Measurements from ENCODE around the gene EFR3B. TPM values are rescaled to one million over a fixed set of nuclear protein-coding genes. Genes with fewer than 3 reads are reported as not detected.
"Not testable (repeated sequence)": the region's sequence is repeated elsewhere in the genome, so short reads cannot be mapped to it uniquely, and the experiment has no call there.

EFR3B gene
- total RNA-seq (under 1 TPM in 3 of 5 donors, not detected in 2; 0.09 to 0.10 (median 0.09) TPM), total RNA-seq (0.06 to 5.0 (median 0.35) reads per million in 29 experiments)
- total RNA-seq (2013) = 0.04 TPM

- H3K4me1 ChIP-seq (ENCODE audit: control insufficient read depth in 1 of 2, extremely low read depth in 1 of 2, insufficient read depth in 2 of 2, low read length in 2 of 2) = peaks cover 2 to 22% of the 10 kb centered on the region in 2 experiments
- CTCF ChIA-PET = interaction anchor here (0.6 to 1.6 kb wide), 4 partner anchors 66 to 921 kb away, joined by 3 to 10 read pairs (median 4); no protein-coding TSS in a partner anchor
- H3K36me3 ChIP-seq (ENCODE audit: control insufficient read depth in 2 of 2, extremely low read depth in 1 of 2, insufficient read depth in 1 of 2, low read length in 1 of 2) = no peaks in the 10 kb centered on the region
- H3K27me3 ChIP-seq (replicated peaks in 1 of 2; ENCODE audit: control insufficient read depth in 2 of 2, extremely low read depth in 1 of 2, insufficient read depth in 2 of 2, low read length in 1 of 2) = peaks cover 2 to 47% of the 10 kb centered on the region in 2 experiments
- under 1% methylated on average over 44 of the region's 54 CpGs for WGBS (ENCODE audit: insufficient coverage)
- H3K9me3 Mint-ChIP-seq = no peaks in the 10 kb centered on the region
- DNase-seq (peak; percentile 70 to 94 (median 85)), ATAC-seq (replicated peaks in 1 of 4) (peak; percentile 95 to 97 (median 96))
- peak within 1 kb of the TSS; percentile 45 to 73 for H3K4me3 ChIP-seq (ENCODE audit: control insufficient read depth in 1 of 2, extremely low read depth in 1 of 2, low read length in 1 of 2)
- peak within 1 kb of the TSS; percentile 81 to 83 (median 82) for H3K4me3 Mint-ChIP-seq
- H3K4me1 Mint-ChIP-seq = peaks cover 19 to 24% (median 23%) of the 10 kb centered on the region in 3 donors
- no peaks in the 10 kb centered on the region for H3K9me3 ChIP-seq
- peaks cover 33 to 39% of the 10 kb centered on the region in 2 donors for H3K27me3 Mint-ChIP-seq
- no peaks in the 10 kb centered on the region for H3K36me3 Mint-ChIP-seq
- POLR2A ChIA-PET = interaction anchor here in 1 of 2 donors (0.6 kb wide), 2 partner anchors 108 to 198 kb away, joined by 3 to 4 read pairs; no protein-coding TSS in a partner anchor
- H3K27ac Mint-ChIP-seq = no peak within 1 kb of the TSS
- no peak within 1 kb of the TSS for H3K27ac ChIP-seq (ENCODE audit: low read length)
These were observed at the start of gene EFR3B for GRCh38 chr2:25041928-25042320. EFR3B (plus strand) TSS chr2:25042076; CDS start chr2:25042313, 237 bp downstream.

- H3K36me3 Mint-ChIP-seq = no peaks in the 10 kb centered on the region
- DNase-seq (no peak), ATAC-seq (replicated peaks in 1 of 4) (no peak)
- H3K27me3 Mint-ChIP-seq = peaks cover 8 to 19% of the 10 kb centered on the region in 2 donors
- Histone ChIP-seq H3K4me3 (ENCODE audit: control insufficient read depth in 1 of 2, extremely low read depth in 1 of 2, low read length in 1 of 2) (no peak overlapping the region), H3K27me3 (replicated peaks in 1 of 2; ENCODE audit: control insufficient read depth in 2 of 2, extremely low read depth in 1 of 2, insufficient read depth in 2 of 2, low read length in 1 of 2) (peaks cover 0 to 7% of the 10 kb centered on the region in 2 experiments), H3K27ac (ENCODE audit: low read length) (no peak overlapping the region), H3K36me3 (ENCODE audit: control insufficient read depth in 2 of 2, extremely low read depth in 1 of 2, insufficient read depth in 1 of 2, low read length in 1 of 2) (no peaks in the 10 kb centered on the region), H3K4me1 (ENCODE audit: control insufficient read depth in 1 of 2, extremely low read depth in 1 of 2, insufficient read depth in 2 of 2, low read length in 2 of 2) (no peaks in the 10 kb centered on the region), H3K9me3 (no peaks in the 10 kb centered on the region)
- no peak overlapping the region for H3K27ac Mint-ChIP-seq
- 29% methylated on average over 5 of the region's 6 CpGs for WGBS (ENCODE audit: insufficient coverage)
- ChIA-PET POLR2A (interaction anchor here in 1 of 2 donors (0.6 kb wide), 1 partner anchor 12 kb away, joined by 3 read pairs; no protein-coding TSS in a partner anchor), CTCF (interaction anchor here in 1 of 2 donors (0.6 kb wide), 1 partner anchor 136 kb away, joined by 3 read pairs; no protein-coding TSS in a partner anchor)
- no peak overlapping the region for H3K4me3 Mint-ChIP-seq
- H3K4me1 Mint-ChIP-seq = no peaks in the 10 kb centered on the region
- H3K9me3 Mint-ChIP-seq = no peaks in the 10 kb centered on the region
These were observed 48.3 kb upstream of the EFR3B start for GRCh38 chr2:24993406-24994145.

- Mint-ChIP-seq H3K27me3 (peaks cover 8 to 19% of the 10 kb centered on the region in 2 donors), H3K4me3 (no peak overlapping the region), H3K9me3 (no peaks in the 10 kb centered on the region), H3K36me3 (no peaks in the 10 kb centered on the region), H3K4me1 (no peaks in the 10 kb centered on the region), H3K27ac (no peak overlapping the region)
- H3K27me3 ChIP-seq (replicated peaks in 1 of 2; ENCODE audit: control insufficient read depth in 2 of 2, extremely low read depth in 1 of 2, insufficient read depth in 2 of 2, low read length in 1 of 2) = peaks cover 0 to 7% of the 10 kb centered on the region in 2 experiments
- H3K36me3 ChIP-seq (ENCODE audit: control insufficient read depth in 2 of 2, extremely low read depth in 1 of 2, insufficient read depth in 1 of 2, low read length in 1 of 2) = no peaks in the 10 kb centered on the region
- no peak overlapping the region for H3K27ac ChIP-seq (ENCODE audit: low read length)
- no peaks in the 10 kb centered on the region for H3K4me1 ChIP-seq (ENCODE audit: control insufficient read depth in 1 of 2, extremely low read depth in 1 of 2, insufficient read depth in 2 of 2, low read length in 2 of 2)
- WGBS (ENCODE audit: insufficient coverage) = no CpG with 5 or more reads among the region's 1 CpG
- ATAC-seq (replicated peaks in 1 of 4) = no peak
- DNase-seq = no peak
- CTCF ChIA-PET = interaction anchor here in 1 of 2 donors (0.7 kb wide), 1 partner anchor 134 kb away, joined by 3 read pairs; no protein-coding TSS in a partner anchor
- H3K9me3 ChIP-seq = no peaks in the 10 kb centered on the region
- POLR2A ChIA-PET = interaction anchor here in 1 of 2 donors (0.5 kb wide), 1 partner anchor 19 kb away, joined by 5 read pairs; no protein-coding TSS in a partner anchor
- no peak overlapping the region for H3K4me3 ChIP-seq (ENCODE audit: control insufficient read depth in 1 of 2, extremely low read depth in 1 of 2, low read length in 1 of 2)
These were observed 47.6 kb upstream of the EFR3B start for GRCh38 chr2:24994146-24994724.

GRCh38 chr2:24999097-24999496 lies 42.8 kb upstream of the EFR3B start:
- H3K36me3 ChIP-seq (ENCODE audit: control insufficient read depth in 2 of 2, extremely low read depth in 1 of 2, insufficient read depth in 1 of 2, low read length in 1 of 2); H3K9me3 ChIP-seq; H3K27me3 ChIP-seq (replicated peaks in 1 of 2; ENCODE audit: control insufficient read depth in 2 of 2, extremely low read depth in 1 of 2, insufficient read depth in 2 of 2, low read length in 1 of 2); CTCF ChIA-PET; H3K4me3 Mint-ChIP-seq; DNase-seq; H3K27ac ChIP-seq (ENCODE audit: low read length); H3K4me1 Mint-ChIP-seq; POLR2A ChIA-PET; H3K27me3 Mint-ChIP-seq; ATAC-seq (replicated peaks in 1 of 4); H3K4me1 ChIP-seq (ENCODE audit: control insufficient read depth in 1 of 2, extremely low read depth in 1 of 2, insufficient read depth in 2 of 2, low read length in 2 of 2); H3K4me3 ChIP-seq (ENCODE audit: control insufficient read depth in 1 of 2, extremely low read depth in 1 of 2, low read length in 1 of 2); H3K36me3 Mint-ChIP-seq; H3K9me3 Mint-ChIP-seq; H3K27ac Mint-ChIP-seq: not testable (repeated sequence)
- no CpG with 5 or more reads among the region's 8 CpGs for WGBS (ENCODE audit: insufficient coverage)

- Histone ChIP-seq H3K9me3 (no peaks in the 10 kb centered on the region), H3K4me1 (ENCODE audit: control insufficient read depth in 1 of 2, extremely low read depth in 1 of 2, insufficient read depth in 2 of 2, low read length in 2 of 2) (no peaks in the 10 kb centered on the region), H3K4me3 (ENCODE audit: control insufficient read depth in 1 of 2, extremely low read depth in 1 of 2, low read length in 1 of 2) (no peak overlapping the region), H3K27ac (ENCODE audit: low read length) (no peak overlapping the region), H3K27me3 (replicated peaks in 1 of 2; ENCODE audit: control insufficient read depth in 2 of 2, extremely low read depth in 1 of 2, insufficient read depth in 2 of 2, low read length in 1 of 2) (peaks cover 0 to 5% of the 10 kb centered on the region in 2 experiments), H3K36me3 (ENCODE audit: control insufficient read depth in 2 of 2, extremely low read depth in 1 of 2, insufficient read depth in 1 of 2, low read length in 1 of 2) (no peaks in the 10 kb centered on the region)
- ChIA-PET CTCF (no interaction called here), POLR2A (no interaction called here)
- Mint-ChIP-seq H3K9me3 (no peaks in the 10 kb centered on the region), H3K27ac (no peak overlapping the region), H3K27me3 (peaks cover 3 to 6% of the 10 kb centered on the region in 2 donors), H3K4me1 (no peaks in the 10 kb centered on the region), H3K4me3 (no peak overlapping the region), H3K36me3 (peaks cover 3% of the 10 kb centered on the region)
- no peak for DNase-seq
- ATAC-seq (replicated peaks in 1 of 4) = no peak
- WGBS (ENCODE audit: insufficient coverage) = no CpG with 5 or more reads among the region's 4 CpGs
These were observed 41.8 kb upstream of the EFR3B start for GRCh38 chr2:25000036-25000435.

GRCh38 chr2:25000503-25001324 lies 41.2 kb upstream of the EFR3B start:
- ATAC-seq (replicated peaks in 1 of 4) (no peak), DNase-seq (no peak)
- 77% methylated on average over 6 of the region's 6 CpGs for WGBS (ENCODE audit: insufficient coverage)
- Histone ChIP-seq H3K4me3 (ENCODE audit: control insufficient read depth in 1 of 2, extremely low read depth in 1 of 2, low read length in 1 of 2) (no peak overlapping the region), H3K27ac (ENCODE audit: low read length) (no peak overlapping the region), H3K4me1 (ENCODE audit: control insufficient read depth in 1 of 2, extremely low read depth in 1 of 2, insufficient read depth in 2 of 2, low read length in 2 of 2) (no peaks in the 10 kb centered on the region), H3K36me3 (ENCODE audit: control insufficient read depth in 2 of 2, extremely low read depth in 1 of 2, insufficient read depth in 1 of 2, low read length in 1 of 2) (no peaks in the 10 kb centered on the region), H3K27me3 (replicated peaks in 1 of 2; ENCODE audit: control insufficient read depth in 2 of 2, extremely low read depth in 1 of 2, insufficient read depth in 2 of 2, low read length in 1 of 2) (peaks cover 0 to 5% of the 10 kb centered on the region in 2 experiments), H3K9me3 (no peaks in the 10 kb centered on the region)
- Mint-ChIP-seq H3K36me3 (peaks cover 7% of the 10 kb centered on the region), H3K9me3 (no peaks in the 10 kb centered on the region), H3K4me3 (no peak overlapping the region), H3K4me1 (no peaks in the 10 kb centered on the region), H3K27me3 (peaks cover 3 to 6% of the 10 kb centered on the region in 2 donors), H3K27ac (no peak overlapping the region)
- ChIA-PET CTCF (no interaction called here), POLR2A (no interaction called here)
